Measurements from ENCODE around the gene TRIM24.
"Not testable (repeated sequence)": the region's sequence is repeated elsewhere in the genome, so short reads cannot be mapped to it uniquely, and the experiment has no call there.

DNA sequence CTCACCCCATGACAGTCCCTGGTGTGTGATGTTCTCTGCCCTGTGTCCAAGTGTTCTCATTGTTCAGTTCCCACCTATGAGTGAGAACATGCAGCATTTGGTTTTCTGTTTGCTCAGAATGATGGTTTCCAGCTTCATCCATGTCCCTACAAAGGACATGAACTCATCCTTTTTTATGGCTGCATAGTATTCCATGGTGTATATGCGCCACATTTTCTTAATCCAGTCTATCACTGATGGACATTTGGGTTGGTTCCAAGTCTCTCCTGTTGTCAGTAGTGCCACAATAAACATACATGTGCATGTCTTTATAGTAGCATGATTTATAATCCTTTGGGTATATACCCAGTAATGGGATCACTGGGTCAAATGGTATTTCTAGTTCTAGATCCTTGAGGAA is 25.4 kb downstream of the TRIM24 start:
- TF ChIP-seq, protein P1, sequence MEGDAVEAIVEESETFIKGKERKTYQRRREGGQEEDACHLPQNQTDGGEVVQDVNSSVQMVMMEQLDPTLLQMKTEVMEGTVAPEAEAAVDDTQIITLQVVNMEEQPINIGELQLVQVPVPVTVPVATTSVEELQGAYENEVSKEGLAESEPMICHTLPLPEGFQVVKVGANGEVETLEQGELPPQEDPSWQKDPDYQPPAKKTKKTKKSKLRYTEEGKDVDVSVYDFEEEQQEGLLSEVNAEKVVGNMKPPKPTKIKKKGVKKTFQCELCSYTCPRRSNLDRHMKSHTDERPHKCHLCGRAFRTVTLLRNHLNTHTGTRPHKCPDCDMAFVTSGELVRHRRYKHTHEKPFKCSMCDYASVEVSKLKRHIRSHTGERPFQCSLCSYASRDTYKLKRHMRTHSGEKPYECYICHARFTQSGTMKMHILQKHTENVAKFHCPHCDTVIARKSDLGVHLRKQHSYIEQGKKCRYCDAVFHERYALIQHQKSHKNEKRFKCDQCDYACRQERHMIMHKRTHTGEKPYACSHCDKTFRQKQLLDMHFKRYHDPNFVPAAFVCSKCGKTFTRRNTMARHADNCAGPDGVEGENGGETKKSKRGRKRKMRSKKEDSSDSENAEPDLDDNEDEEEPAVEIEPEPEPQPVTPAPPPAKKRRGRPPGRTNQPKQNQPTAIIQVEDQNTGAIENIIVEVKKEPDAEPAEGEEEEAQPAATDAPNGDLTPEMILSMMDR (IDR thresholded peaks at IDR 0.05), result not testable (repeated sequence)
- TF ChIP-seq POLR2A, POLR2AphosphoS5, EP300 (IDR thresholded peaks at IDR 0.05): not testable (repeated sequence)
